Sciatic nerve (tissue), 2 donors: ENCODE measurements around the gene STAM2. TPM values are rescaled to one million over a fixed set of nuclear protein-coding genes. Genes with fewer than 3 reads are reported as not detected.
"Not testable (repeated sequence)": the region's sequence is repeated elsewhere in the genome, so short reads cannot be mapped to it uniquely, and the experiment has no call there.

ENCODE experiments used
- ATAC-seq: fragments of 200-7000 bp; cut with Tn5 transposase; one replicate; pipeline ENCODE4 v1.9.1; 2020; ENCODE audit warnings: mild to moderate bottlenecking, moderate library complexity
- DNase-seq: peaks from one replicate; pipeline ENCODE4 v3.0.0-alpha.2; 2020; ENCODE audit warnings: low spot score
- intact Hi-C: fragments of 100-400 bp; cut with DNase I; formaldehyde crosslinking; loops from one replicate; pipeline ENCODE4 v1.14.2; 2022
- total RNA-seq: library from RNA; stranded (reverse); fragmentation: NEBNext Ultra II Directional; extraction: Animal tissue kit (Norgen Biotek cat#: 25700); gene quantifications from one replicate; pipeline ENCODE4 v1.2.1, GENCODE V29; 2021
- donor health status: DM: no; HTN: no; CAD: no.
- donor health status: DM: no; HTN: no; CAD: no.

The STAM2 gene
- total RNA-seq, 1 donor from 2014 or later = 42.1 TPM

- DNase-seq = no peak
- no peak for ATAC-seq
- intact Hi-C loops = no loop called here
Observed at GRCh38 chr2:152132306-152132705, 43.3 kb downstream of the STAM2 start.

- DNase-seq (no peak), ATAC-seq (peak; percentile 28)
- intact Hi-C loops = no loop called here
Observed at GRCh38 chr2:152127628-152128027, 47.9 kb downstream of the STAM2 start.

GRCh38 chr2:152126664-152127063, 48.9 kb downstream of the STAM2 start:
- DNase-seq (no peak), ATAC-seq (no peak)
- intact Hi-C loops = no loop called here

GRCh38 chr2:152122161-152122560, 53.4 kb downstream of the STAM2 start:
- DNase-seq (no peak), ATAC-seq (no peak)
- intact Hi-C loops = no loop called here

- DNase-seq (no peak), ATAC-seq (no peak)
- intact Hi-C loops = no loop called here
Observed at GRCh38 chr2:152120430-152120829, 55.1 kb downstream of the STAM2 start.

- ATAC-seq (no peak), DNase-seq (no peak)
- intact Hi-C loops = no loop called here
Observed at GRCh38 chr2:152115952-152116351, 59.6 kb downstream of the STAM2 start.

GRCh38 chr2:152114366-152114765, 61.2 kb downstream of the STAM2 start:
- ATAC-seq = no peak
- no peak for DNase-seq
- intact Hi-C loops = no loop called here

GRCh38 chr2:152107140-152107539, 68.4 kb downstream of the STAM2 start:
- ATAC-seq, DNase-seq, intact Hi-C loops: not testable (repeated sequence)

- no peak for DNase-seq
- no peak for ATAC-seq
Observed at GRCh38 chr2:152106464-152106863, 69.1 kb downstream of the STAM2 start.

GRCh38 chr2:152103271-152103670, 72.3 kb downstream of the STAM2 start:
- ATAC-seq = no peak
- intact Hi-C loops = no loop called here
- DNase-seq = no peak

More at GRCh38 chr2:152106464-152106863, 69.1 kb downstream of the STAM2 start:
- intact Hi-C loops = no loop called here

GRCh38 chr2:152100961-152101360, 74.6 kb downstream of the STAM2 start:
- no peak for DNase-seq
- intact Hi-C loops = no loop called here
- no peak for ATAC-seq

- intact Hi-C loops = no loop called here
- DNase-seq (no peak), ATAC-seq (peak; percentile 40)
Observed at GRCh38 chr2:152099367-152100050, 76.1 kb downstream of the STAM2 start.

- intact Hi-C loops = no loop called here
Observed at GRCh38 chr2:152098496-152099366, 76.8 kb downstream of the STAM2 start, which contains the start of gene CACNB4. Gene CACNB4, minus strand, starts transcription at chr2:152099044.

GRCh38 chr2:152097801-152098495, 77.6 kb downstream of the STAM2 start:
- DNase-seq (peak; percentile 64), ATAC-seq (peak; percentile 76)
- intact Hi-C loops = loop anchor here (1.0 kb wide), 1 partner anchor 25 kb away; no protein-coding TSS in a partner anchor

More at GRCh38 chr2:152098496-152099366, 76.8 kb downstream of the STAM2 start, which contains the start of gene CACNB4:
- DNase-seq = no peak
- peak; percentile 40 for ATAC-seq

- DNase-seq = no peak
- peak; percentile 67 for ATAC-seq
- intact Hi-C loops = loop anchor here (1.0 kb wide), 1 partner anchor 26 kb away; no protein-coding TSS in a partner anchor
Observed at GRCh38 chr2:152097290-152097800, 78.2 kb downstream of the STAM2 start.

- intact Hi-C loops = no loop called here
- no peak for ATAC-seq
- no peak for DNase-seq
Observed at GRCh38 chr2:152095146-152095545, 80.4 kb downstream of the STAM2 start.

- intact Hi-C loops = no loop called here
- DNase-seq (no peak), ATAC-seq (no peak)
Observed at GRCh38 chr2:152094014-152094413, 81.5 kb downstream of the STAM2 start.

- DNase-seq (no peak), ATAC-seq (no peak)
- intact Hi-C loops = no loop called here
Observed at GRCh38 chr2:152093464-152093863, 82.1 kb downstream of the STAM2 start.

- intact Hi-C loops = no loop called here
Observed at GRCh38 chr2:152092095-152092494, 83.5 kb downstream of the STAM2 start.

More at GRCh38 chr2:152092095-152092494, 83.5 kb downstream of the STAM2 start:
- ATAC-seq = no peak
- no peak for DNase-seq
